Karpas-422 (cell line): ENCODE data around the gene ALDH5A1. TPM values are rescaled to one million over a fixed set of nuclear protein-coding genes. Genes with fewer than 3 reads are reported as not detected.

Experiments used
- DNase-seq: peaks from one replicate; pipeline ENCODE4 v3.0.0-alpha.2; 2015
- H2AFZ ChIP-seq: fragments of 200-600 bp; sonication (generic); 2 replicates; pipeline ENCODE4 v1.6.1; 2014; ENCODE audit warnings: antibody characterized with exemption, low read length, mixed read lengths
- H3K27ac ChIP-seq: fragments of 200-600 bp; sonication (generic); 2 replicates; pipeline ENCODE4 v1.5.1; 2014; ENCODE audit warnings: mild to moderate bottlenecking, low read length, moderate library complexity
- H3K27me3 ChIP-seq: fragments of 200-600 bp; sonication (generic); 2 replicates; pipeline ENCODE4 v1.6.1; 2014; ENCODE audit warnings: low read length, mixed read lengths
- H3K36me3 ChIP-seq: fragments of 200-600 bp; sonication (generic); 2 replicates; pipeline ENCODE4 v1.6.1; 2014; ENCODE audit warnings: low read length, mixed read lengths; ENCODE audit not compliant: insufficient read depth
- H3K4me1 ChIP-seq: fragments of 200-600 bp; sonication (generic); 2 replicates; pipeline ENCODE4 v1.6.1; 2014; ENCODE audit warnings: mild to moderate bottlenecking, low read length, mixed read lengths
- H3K4me2 ChIP-seq: fragments of 200-600 bp; sonication (generic); 2 replicates; pipeline ENCODE4 v1.6.1; 2014; ENCODE audit warnings: low read length, low read depth, mild to moderate bottlenecking; ENCODE audit not compliant: poor library complexity, severe bottlenecking
- H3K4me3 ChIP-seq: fragments of 200-600 bp; sonication (generic); 2 replicates; pipeline ENCODE4 v1.5.1; 2014; ENCODE audit warnings: mild to moderate bottlenecking, antibody characterized with exemption, low read length, mixed read lengths
- H3K79me2 ChIP-seq: fragments of 200-600 bp; sonication (generic); 2 replicates; pipeline ENCODE4 v1.6.1; 2014; ENCODE audit warnings: mild to moderate bottlenecking, low read length, mixed read lengths
- H3K9ac ChIP-seq: fragments of 200-600 bp; sonication (generic); 2 replicates; pipeline ENCODE4 v1.6.0; 2014; ENCODE audit warnings: low read length
- H3K9me2 ChIP-seq: fragments of 200-600 bp; sonication (generic), shearing (Covaris generic); replicated peaks from 2 replicates; pipeline ENCODE4 v1.6.0; 2014; ENCODE audit warnings: mild to moderate bottlenecking, low read length, moderate library complexity; ENCODE audit not compliant: insufficient read depth
- H3K9me3 ChIP-seq: fragments of 300-700, 200-600 bp; sonication (generic); 2 replicates; pipeline ENCODE4 v1.6.1; 2014; ENCODE audit warnings: low read length, mixed read lengths
- H4K20me1 ChIP-seq: fragments of 200-600 bp; sonication (generic); 2 replicates; pipeline ENCODE4 v1.6.1; 2014; ENCODE audit warnings: mild to moderate bottlenecking, antibody characterized with exemption, low read length, low read depth; ENCODE audit not compliant: insufficient read depth
- total RNA-seq: library from RNA; depleted of rRNA; stranded (reverse); fragments of >200 nt; shearing (Covaris generic); gene quantifications from 2 replicates; pipeline ENCODE4 v1.2.3, GENCODE V29; 2014; ENCODE audit warnings: low replicate concordance; rRNA removed

The ALDH5A1 gene
- 33.1 and 33.9 TPM in 2 replicates for total RNA-seq

- Histone ChIP-seq H3K9me3 (no peaks in the 10 kb centered on the region; the same call in 1 of the 2 replicates), H3K4me3 (peak within 1 kb of the TSS; percentile 74), H3K27ac (peak within 1 kb of the TSS; percentile 70), H2AFZ (peak within 1 kb of the TSS; percentile 92), H3K4me2 (peak within 1 kb of the TSS; percentile 82), H3K9ac (peak within 1 kb of the TSS; percentile 79), H3K9me2 (no peaks in the 10 kb centered on the region), H3K36me3 (peaks cover 16% of the 10 kb centered on the region; the same call in 1 of the 2 replicates), H4K20me1 (no peaks in the 10 kb centered on the region), H3K27me3 (no peaks in the 10 kb centered on the region), H3K79me2 (peaks cover 21% of the 10 kb centered on the region), H3K4me1 (peaks cover 38% of the 10 kb centered on the region)
- DNase-seq, result peak; percentile 91
Observed at GRCh38 chr6:24494821-24495795, at the start of gene ALDH5A1. ALDH5A1 (plus strand) TSS chr6:24494969; CDS start chr6:24494997, 28 bp downstream.

DNA sequence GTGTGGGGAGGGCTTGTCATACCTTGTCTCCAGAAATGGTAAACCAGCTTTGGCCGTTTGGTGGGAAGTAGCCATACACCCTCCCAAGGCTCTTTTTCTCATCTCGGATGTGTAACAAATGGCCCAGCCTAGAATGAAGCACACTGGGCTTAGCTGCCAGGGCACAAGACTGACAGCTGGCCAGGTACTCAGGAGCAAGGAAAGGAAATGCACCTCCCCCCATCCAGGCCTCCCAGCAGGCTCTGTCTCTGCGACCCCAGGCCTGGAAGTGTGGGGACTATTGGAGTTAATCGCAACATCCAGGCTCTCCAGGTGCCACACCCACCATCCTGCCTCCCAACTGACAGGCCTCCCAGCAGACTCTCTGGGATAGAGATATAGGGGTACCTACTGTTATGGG, 49.1 kb upstream of the ALDH5A1 start:
- H3K9me3 ChIP-seq, result no peaks in the 10 kb centered on the region
- H2AFZ ChIP-seq, result no peak overlapping the region
- no peak overlapping the region for H3K4me2 ChIP-seq
- no peak overlapping the region for H3K9ac ChIP-seq
- no peaks in the 10 kb centered on the region for H3K27me3 ChIP-seq
- no peaks in the 10 kb centered on the region for H3K4me1 ChIP-seq
- DNase-seq, result no peak
- no peak overlapping the region for H3K4me3 ChIP-seq
- H4K20me1 ChIP-seq, result no peaks in the 10 kb centered on the region
- no peaks in the 10 kb centered on the region for H3K79me2 ChIP-seq
- H3K9me2 ChIP-seq, result no peaks in the 10 kb centered on the region
- no peaks in the 10 kb centered on the region for H3K36me3 ChIP-seq
- no peak overlapping the region for H3K27ac ChIP-seq

DNA sequence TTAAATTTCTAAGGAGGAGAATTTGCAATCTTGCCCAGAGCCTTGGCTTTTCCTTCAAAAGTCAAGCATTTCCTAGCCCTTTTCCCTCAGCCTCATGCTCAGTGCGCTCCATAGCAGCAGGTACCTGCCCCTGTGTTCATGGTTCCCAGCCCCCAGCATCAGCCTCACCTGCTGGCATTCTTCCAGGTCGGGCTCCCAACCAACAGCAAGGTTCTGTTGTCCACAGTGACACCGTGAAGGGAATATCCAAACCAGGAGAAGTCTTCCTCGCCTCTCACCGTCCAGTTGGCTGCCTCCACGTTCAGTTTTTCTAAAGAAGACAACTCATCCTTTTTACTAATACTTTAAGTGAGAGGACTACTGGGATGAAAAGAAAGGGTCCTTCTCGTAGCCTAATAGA, 48.1 kb upstream of the ALDH5A1 start:
- no peak for DNase-seq
- H3K36me3 ChIP-seq, result no peaks in the 10 kb centered on the region

GRCh38 chr6:24448396-24448795, 46.4 kb upstream of the ALDH5A1 start:
- Histone ChIP-seq H3K4me1 (no peaks in the 10 kb centered on the region), H2AFZ (no peak overlapping the region), H3K9me3 (no peaks in the 10 kb centered on the region), H3K4me3 (no peak overlapping the region), H3K9ac (no peak overlapping the region), H4K20me1 (no peaks in the 10 kb centered on the region), H3K4me2 (no peak overlapping the region), H3K9me2 (no peaks in the 10 kb centered on the region), H3K27me3 (no peaks in the 10 kb centered on the region), H3K79me2 (no peaks in the 10 kb centered on the region), H3K36me3 (no peaks in the 10 kb centered on the region), H3K27ac (no peak overlapping the region)
- DNase-seq, result no peak

More for the DNA sequence above, 48.1 kb upstream of the ALDH5A1 start:
- H3K79me2 ChIP-seq, result no peaks in the 10 kb centered on the region
- no peaks in the 10 kb centered on the region for H3K27me3 ChIP-seq
- no peak overlapping the region for H2AFZ ChIP-seq
- H4K20me1 ChIP-seq, result no peaks in the 10 kb centered on the region
- H3K4me1 ChIP-seq, result no peaks in the 10 kb centered on the region
- no peaks in the 10 kb centered on the region for H3K9me3 ChIP-seq
- no peak overlapping the region for H3K4me2 ChIP-seq
- H3K4me3 ChIP-seq, result no peak overlapping the region
- no peak overlapping the region for H3K9ac ChIP-seq
- H3K27ac ChIP-seq, result no peak overlapping the region
- no peaks in the 10 kb centered on the region for H3K9me2 ChIP-seq

- no peak overlapping the region for H3K27ac ChIP-seq
Observed at GRCh38 chr6:24448828-24449525, 45.8 kb upstream of the ALDH5A1 start.

DNA sequence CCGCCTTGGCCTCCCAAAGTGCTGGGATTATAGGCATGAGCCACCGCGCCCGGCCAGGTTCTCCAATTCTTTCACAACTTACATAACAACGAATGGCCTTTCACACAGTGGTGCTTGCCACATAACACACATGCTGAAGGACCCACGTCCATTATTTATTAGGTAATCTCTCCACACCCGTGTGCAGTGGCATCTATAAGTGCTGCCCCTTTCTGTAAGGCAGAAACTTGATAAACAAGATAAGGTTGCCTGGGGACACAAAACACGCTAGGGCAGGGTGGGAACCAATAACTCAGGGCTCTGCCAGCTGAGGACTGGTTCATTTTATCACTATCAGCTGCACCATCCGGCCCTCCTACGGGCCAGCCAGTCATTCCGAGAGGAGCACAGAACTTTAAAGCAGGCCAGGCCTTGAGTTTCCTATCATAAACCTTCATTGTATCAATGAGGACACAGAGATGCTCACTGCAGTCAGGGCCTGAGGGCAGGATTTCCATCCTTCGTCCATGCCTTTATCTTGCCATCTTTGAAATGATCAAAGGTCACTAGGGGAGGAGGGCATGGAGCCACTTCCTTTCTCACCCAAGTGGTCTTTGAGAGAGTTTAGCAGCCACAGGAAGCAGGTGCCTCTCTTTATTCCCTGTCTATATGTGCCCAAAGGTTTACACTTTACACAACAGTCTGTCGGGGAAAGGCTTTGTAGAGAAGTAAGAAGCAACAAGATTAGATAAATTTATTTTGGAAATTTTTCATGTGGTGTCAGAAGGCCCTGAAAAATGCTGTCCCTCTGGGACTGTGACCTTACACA, 43.0 kb upstream of the ALDH5A1 start:
- DNase-seq, result no peak
- no peaks in the 10 kb centered on the region for H3K27me3 ChIP-seq
- H3K4me2 ChIP-seq, result no peak overlapping the region
- no peak overlapping the region for H3K27ac ChIP-seq
- no peak overlapping the region for H3K9ac ChIP-seq
- no peaks in the 10 kb centered on the region for H3K79me2 ChIP-seq
- H2AFZ ChIP-seq, result no peak overlapping the region
- no peaks in the 10 kb centered on the region for H3K9me2 ChIP-seq
- no peaks in the 10 kb centered on the region for H3K9me3 ChIP-seq
- H3K4me1 ChIP-seq, result no peaks in the 10 kb centered on the region
- H3K36me3 ChIP-seq, result no peaks in the 10 kb centered on the region
- H3K4me3 ChIP-seq, result no peak overlapping the region
- no peaks in the 10 kb centered on the region for H4K20me1 ChIP-seq

More at GRCh38 chr6:24448828-24449525, 45.8 kb upstream of the ALDH5A1 start:
- H2AFZ ChIP-seq, result no peak overlapping the region
- no peak overlapping the region for H3K9ac ChIP-seq
- H3K9me3 ChIP-seq, result no peaks in the 10 kb centered on the region
- DNase-seq, result no peak
- H3K4me2 ChIP-seq, result no peak overlapping the region
- no peaks in the 10 kb centered on the region for H3K9me2 ChIP-seq
- H3K4me3 ChIP-seq, result no peak overlapping the region
- no peaks in the 10 kb centered on the region for H3K4me1 ChIP-seq
- H3K79me2 ChIP-seq, result no peaks in the 10 kb centered on the region
- H3K27me3 ChIP-seq, result no peaks in the 10 kb centered on the region
- no peaks in the 10 kb centered on the region for H3K36me3 ChIP-seq
- no peaks in the 10 kb centered on the region for H4K20me1 ChIP-seq

DNA sequence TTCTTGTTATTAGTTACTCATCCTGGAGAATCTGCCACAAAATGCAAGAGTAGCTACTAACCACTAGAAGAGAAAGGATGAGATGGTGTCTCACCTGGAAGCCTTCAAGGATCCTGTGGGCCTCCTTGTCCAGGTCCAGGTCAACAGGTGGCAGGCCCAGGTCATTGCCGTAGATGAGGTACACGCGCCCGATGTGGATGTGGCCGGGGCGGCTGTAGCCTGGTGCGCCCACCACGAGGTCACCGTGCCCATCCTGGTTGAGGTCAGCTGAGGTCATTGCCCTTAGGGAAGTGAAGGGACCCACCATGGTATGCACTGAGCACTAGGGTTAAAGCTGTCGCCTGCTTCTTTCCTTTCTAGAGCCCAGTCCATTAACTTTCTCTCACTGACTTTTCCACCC, 40.8 kb upstream of the ALDH5A1 start:
- Histone ChIP-seq H3K9me2 (no peaks in the 10 kb centered on the region), H3K36me3 (no peaks in the 10 kb centered on the region), H3K4me2 (no peak overlapping the region), H3K27me3 (no peaks in the 10 kb centered on the region), H3K4me1 (no peaks in the 10 kb centered on the region), H3K9ac (no peak overlapping the region), H3K79me2 (no peaks in the 10 kb centered on the region), H2AFZ (no peak overlapping the region), H4K20me1 (no peaks in the 10 kb centered on the region), H3K27ac (no peak overlapping the region), H3K4me3 (no peak overlapping the region), H3K9me3 (no peaks in the 10 kb centered on the region)
- DNase-seq, result no peak
